HepG2 (cell line): ENCODE data around the gene PEX11A. TPM values are rescaled to one million over a fixed set of nuclear protein-coding genes. Genes with fewer than 3 reads are reported as not detected.

Source experiments
- E2F2 ChIP-seq: sonication (generic); formaldehyde crosslinking; IDR thresholded peaks from 2 replicates; pipeline ENCODE4 v1.4.0; 2020; ENCODE audit warnings: missing genetic modification reagents, borderline replicate concordance
- KDM5A ChIP-seq: fragments of 200-600 bp; sonication (generic); IDR thresholded peaks from 2 replicates; pipeline ENCODE4 v1.7.0; 2018; ENCODE audit warnings: antibody characterized with exemption, mild to moderate bottlenecking, low read length, borderline replicate concordance
- MAZ ChIP-seq, 2 experiments: sonication (generic) in 1 of 2; formaldehyde crosslinking in 1 of 2; IDR thresholded peaks; 2 replicates each; pipeline versions ENCODE4 v1.5.0 to v1.6.1; 2012 to 2020; ENCODE audit warnings: low read depth in 2 of 2, mild to moderate bottlenecking in 2 of 2, borderline replicate concordance in 1 of 2, improper control_type of control experiment in 1 of 2, low read length in 1 of 2, missing genetic modification reagents in 1 of 2, moderate library complexity in 1 of 2
- NBN ChIP-seq: fragments of 450-650 bp; conservative IDR thresholded peaks from 2 replicates; pipeline ENCODE4 v1.6.1; 2017
- NONO ChIP-seq, 2 experiments: fragments of 450-650 bp in 1 of 2; sonication (generic) in 1 of 2; formaldehyde crosslinking in 1 of 2; IDR thresholded peaks in 1 of 2; conservative IDR thresholded peaks in 1 of 2; 2 replicates each; pipeline versions ENCODE4 v1.6.1 to v1.8.0; 2017 to 2022; ENCODE audit warnings: mild to moderate bottlenecking in 1 of 2, missing genetic modification reagents in 1 of 2, moderate library complexity in 1 of 2
- PHF8 ChIP-seq: sonication (generic); formaldehyde crosslinking; IDR thresholded peaks from 2 replicates; pipeline ENCODE4 v1.5.0; 2020; ENCODE audit warnings: missing genetic modification reagents
- SNAI1 ChIP-seq: sonication (generic); formaldehyde crosslinking; IDR thresholded peaks from 2 replicates; pipeline ENCODE4 v1.5.0; 2020; ENCODE audit warnings: mild to moderate bottlenecking, missing genetic modification reagents, borderline replicate concordance
- ZBTB39 ChIP-seq: sonication (generic); formaldehyde crosslinking; IDR thresholded peaks from 2 replicates; pipeline ENCODE4 v1.5.0; 2020; ENCODE audit warnings: missing genetic modification reagents
- ZFX ChIP-seq: sonication (generic); formaldehyde crosslinking; IDR thresholded peaks from 2 replicates; pipeline ENCODE4 v1.4.0; 2020; ENCODE audit warnings: mild to moderate bottlenecking, low read depth, missing genetic modification reagents, moderate library complexity
- ZNF263 ChIP-seq: sonication (generic); formaldehyde crosslinking; IDR thresholded peaks from 2 replicates; pipeline ENCODE4 v1.4.0; 2020; ENCODE audit warnings: missing genetic modification reagents
- ZNF335 ChIP-seq: sonication (generic); formaldehyde crosslinking; IDR thresholded peaks from 2 replicates; pipeline ENCODE4 v1.4.0; 2020; ENCODE audit warnings: missing genetic modification reagents
- ZNF362 ChIP-seq: sonication (generic); formaldehyde crosslinking; IDR thresholded peaks from 2 replicates; pipeline ENCODE4 v1.4.0; 2020; ENCODE audit warnings: missing genetic modification reagents, mild to moderate bottlenecking, borderline replicate concordance
- ZNF431 ChIP-seq: sonication (generic); formaldehyde crosslinking; IDR thresholded peaks from 2 replicates; pipeline ENCODE4 v1.9.0; 2022; ENCODE audit warnings: missing genetic modification reagents, low read depth, mild to moderate bottlenecking, borderline replicate concordance
- ZNF547 ChIP-seq: sonication (generic); formaldehyde crosslinking; IDR thresholded peaks from 2 replicates; pipeline ENCODE4 v1.5.1; 2020; ENCODE audit warnings: mild to moderate bottlenecking, missing genetic modification reagents
- ZNF788 ChIP-seq: sonication (generic); formaldehyde crosslinking; IDR thresholded peaks from 2 replicates; pipeline ENCODE4 v1.5.0; 2020; ENCODE audit warnings: mild to moderate bottlenecking, missing genetic modification reagents, borderline replicate concordance
- ZNF816 ChIP-seq: sonication (generic); formaldehyde crosslinking; IDR thresholded peaks from 2 replicates; pipeline ENCODE4 v1.8.0; 2022; ENCODE audit warnings: missing genetic modification reagents, mild to moderate bottlenecking, borderline replicate concordance
- ZNF883 ChIP-seq: sonication (generic); formaldehyde crosslinking; IDR thresholded peaks from 2 replicates; pipeline ENCODE4 v1.5.1; 2020; ENCODE audit warnings: mild to moderate bottlenecking, missing genetic modification reagents; ENCODE audit errors: not compliant biosample characterization
- ZSCAN25 ChIP-seq: sonication (generic); formaldehyde crosslinking; IDR thresholded peaks from 2 replicates; pipeline ENCODE4 v1.8.0; 2022; ENCODE audit warnings: mild to moderate bottlenecking, missing genetic modification reagents
- polyA plus RNA-seq, 8 experiments: library from polyadenylated mRNA; depleted of rRNA in 3 of 8; stranded (reverse) in 7 of 8; unstranded in 1 of 8; fragments of >200 nt; fragmentation: Illumina TruSeq in 4 of 8; extraction: Trizol in 4 of 8; gene quantifications; 2 replicates each; pipeline versions ENCODE4 v1.2.1 to v1.2.3, GENCODE V29; 2011 to 2016; ENCODE audit warnings: low read depth in 4 of 8, missing spikeins in 1 of 8, mixed read lengths in 1 of 8; ENCODE audit not compliant: insufficient read depth in 1 of 8
- total RNA-seq, 5 experiments: library from RNA; depleted of rRNA; stranded (reverse); fragments of >200 nt; fragmentation: Illumina TruSeq; extraction: Trizol; gene quantifications; 2 replicates each; pipeline ENCODE4 v1.2.3, GENCODE V29; 2016; ENCODE audit warnings: low read depth in 1 of 5
- TF ChIP-seq, protein P1 (sequence below), 2 experiments: sonication (generic) in 1 of 2; formaldehyde crosslinking in 1 of 2; IDR thresholded peaks; 2 replicates each; pipeline versions ENCODE4 v1.4.0 to v1.6.1; 2018 to 2020; ENCODE audit warnings: missing genetic modification reagents in 2 of 2, borderline replicate concordance in 1 of 2, low read depth in 1 of 2, mild to moderate bottlenecking in 1 of 2, missing biosample characterization in 1 of 2

Gene PEX11A
- total and polyA plus RNA-seq, 2 of the 13 experiments (the other 11 are each of a cell fraction or from before 2014, with no cell fraction given): 9.9 to 15.1 TPM

DNA sequence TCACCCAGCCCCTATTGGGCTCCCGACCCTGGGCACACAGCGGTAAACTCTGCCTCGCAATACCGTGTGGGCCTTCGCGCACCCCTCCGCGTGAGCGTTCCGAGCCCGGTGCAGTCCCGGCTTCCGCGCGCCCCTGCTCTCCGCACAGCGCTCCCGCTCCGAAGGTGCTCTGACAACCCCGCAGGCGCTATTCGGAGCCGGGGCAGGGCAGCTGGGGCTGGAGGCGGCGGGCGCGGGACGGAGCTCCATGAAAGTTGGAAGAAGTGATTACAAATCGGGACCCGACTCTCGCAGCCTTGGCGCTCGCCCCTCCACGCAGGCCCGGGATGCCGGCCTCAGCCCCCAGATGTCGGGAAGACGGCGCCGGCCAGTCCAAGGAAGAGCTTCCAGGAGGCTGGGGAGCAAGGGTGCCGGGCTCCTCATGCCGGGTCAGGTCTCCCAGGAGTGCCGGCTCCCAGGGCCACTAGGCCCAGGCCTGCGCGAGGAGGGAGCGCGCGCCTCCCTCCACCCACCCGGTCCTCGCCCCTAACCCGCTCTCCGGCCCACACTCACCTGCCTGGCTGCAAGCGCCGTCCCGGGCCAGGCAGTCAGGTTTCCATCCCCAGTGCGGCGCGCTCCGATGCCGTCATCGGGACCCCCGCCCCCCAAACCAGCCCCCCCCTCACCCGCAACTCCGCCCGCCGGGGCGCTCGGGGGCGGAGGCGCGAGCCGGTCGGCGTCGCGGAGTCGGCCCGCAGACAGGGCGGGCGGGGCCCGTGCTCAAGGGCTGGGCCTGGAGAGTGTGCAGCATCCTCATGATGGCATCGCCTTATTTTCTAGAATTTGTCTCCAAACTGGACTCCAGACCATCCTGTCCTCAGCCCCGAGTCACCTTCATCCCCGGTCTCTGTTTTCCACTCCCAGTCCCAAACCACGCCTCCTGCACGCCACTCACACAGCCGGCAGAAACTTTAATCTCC is 35.4 kb downstream of the PEX11A start, which contains the start of gene KIF7 (continued):
- TF ChIP-seq MAZ (IDR thresholded peaks at IDR 0.05; ENCODE audit: borderline replicate concordance, low read depth, low read length) (no peak), MAZ (CRISPR knock-in tag; IDR thresholded peaks at IDR 0.05; ENCODE audit: low read depth) (peak; percentile 51; the same call in 1 of the 2 replicates), NONO (IDR thresholded peaks at IDR 0.05) (no peak), NONO (CRISPR knock-in tag; conservative IDR thresholded peaks at IDR 0.05) (0 out of 2 replicates have a peak, but pooled peaks have one; percentile 8), NBN (no peak), ZNF263 (0 out of 2 replicates have a peak, but pooled peaks have one; percentile 35), KDM5A (peak; percentile 20; the same call in 1 of the 2 replicates), ZNF883 (peak; percentile 36), ZBTB39 (CRISPR knock-in tag) (no peak), ZNF816 (CRISPR knock-in tag) (no peak), SNAI1 (CRISPR knock-in tag) (0 out of 2 replicates have a peak, but pooled peaks have one; percentile 44), ZFX (CRISPR knock-in tag) (peak; percentile 71), ZNF431 (no peak), PHF8 (peak; percentile 69), ZNF788 (CRISPR knock-in tag) (0 out of 2 replicates have a peak, but pooled peaks have one; percentile 29), ZNF362 (no peak), ZSCAN25 (no peak), E2F2 (no peak), ZNF547 (CRISPR knock-in tag) (peak; percentile 77), ZNF335 (CRISPR knock-in tag) (no peak)
- TF ChIP-seq, protein P1, sequence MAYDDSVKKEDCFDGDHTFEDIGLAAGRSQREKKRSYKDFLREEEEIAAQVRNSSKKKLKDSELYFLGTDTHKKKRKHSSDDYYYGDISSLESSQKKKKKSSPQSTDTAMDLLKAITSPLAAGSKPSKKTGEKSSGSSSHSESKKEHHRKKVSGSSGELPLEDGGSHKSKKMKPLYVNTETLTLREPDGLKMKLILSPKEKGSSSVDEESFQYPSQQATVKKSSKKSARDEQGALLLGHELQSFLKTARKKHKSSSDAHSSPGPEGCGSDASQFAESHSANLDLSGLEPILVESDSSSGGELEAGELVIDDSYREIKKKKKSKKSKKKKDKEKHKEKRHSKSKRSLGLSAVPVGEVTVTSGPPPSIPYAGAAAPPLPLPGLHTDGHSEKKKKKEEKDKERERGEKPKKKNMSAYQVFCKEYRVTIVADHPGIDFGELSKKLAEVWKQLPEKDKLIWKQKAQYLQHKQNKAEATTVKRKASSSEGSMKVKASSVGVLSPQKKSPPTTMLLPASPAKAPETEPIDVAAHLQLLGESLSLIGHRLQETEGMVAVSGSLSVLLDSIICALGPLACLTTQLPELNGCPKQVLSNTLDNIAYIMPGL (CRISPR knock-in tag; IDR thresholded peaks at IDR 0.05; ENCODE audit: borderline replicate concordance in 1 of 2, low read depth in 1 of 2): peak in 1 of 2 experiments; percentile 17; a peak in 1 of 4 replicates
